NK-92 treated with Interleukin-12 subunit alpha and Interleukin-12 subunit beta, amount 100 ng/mL, for 24 hours (cell line): ENCODE measurements around the gene BIRC7.
"Not testable (repeated sequence)": the region's sequence is repeated elsewhere in the genome, so short reads cannot be mapped to it uniquely, and the experiment has no call there.

ENCODE experiments used
- DNase-seq: peaks from one replicate; lab custom pipeline; 2025; lab: John Stamatoyannopoulos, UW

The BIRC7 gene

DNA sequence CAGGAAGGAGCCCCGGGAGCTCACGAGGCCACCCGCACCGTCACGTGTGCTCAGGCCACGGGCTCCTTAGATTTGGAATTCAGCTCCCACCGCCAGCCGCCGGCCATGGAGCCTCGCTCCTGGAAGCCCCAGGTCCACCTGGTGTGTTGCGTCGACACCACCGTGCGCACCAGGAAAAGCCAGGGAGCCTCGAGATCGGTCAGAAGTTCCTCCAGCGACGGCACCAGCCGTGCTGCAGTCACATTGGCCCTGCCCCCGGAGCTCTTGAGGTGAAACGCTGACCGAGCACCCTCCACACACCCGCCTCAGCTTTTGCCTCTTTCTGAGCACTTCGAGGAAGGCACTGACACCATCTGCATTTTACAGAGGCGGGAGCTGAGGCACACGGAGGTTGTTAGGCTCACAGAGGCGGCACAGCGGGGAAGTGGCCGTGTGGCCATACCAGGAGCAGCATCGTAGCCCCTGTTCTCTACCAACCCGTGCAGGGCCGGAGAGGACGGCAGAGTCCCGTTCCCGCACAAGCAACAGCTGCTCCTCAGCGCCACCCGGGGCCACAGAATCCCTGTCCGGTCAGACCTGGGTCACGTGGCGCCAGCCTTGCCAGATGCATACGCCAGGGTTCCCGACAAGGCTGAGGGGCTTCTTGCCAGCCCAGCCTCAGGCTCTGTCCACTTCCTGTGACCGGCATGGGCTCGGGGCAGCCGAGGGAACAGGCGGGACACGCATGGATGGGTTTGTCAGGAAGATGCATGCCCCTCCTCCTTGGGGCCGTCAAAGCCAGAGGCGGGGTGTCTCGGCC is 11.0 kb downstream of the BIRC7 start:
- DNase-seq = no peak

DNA sequence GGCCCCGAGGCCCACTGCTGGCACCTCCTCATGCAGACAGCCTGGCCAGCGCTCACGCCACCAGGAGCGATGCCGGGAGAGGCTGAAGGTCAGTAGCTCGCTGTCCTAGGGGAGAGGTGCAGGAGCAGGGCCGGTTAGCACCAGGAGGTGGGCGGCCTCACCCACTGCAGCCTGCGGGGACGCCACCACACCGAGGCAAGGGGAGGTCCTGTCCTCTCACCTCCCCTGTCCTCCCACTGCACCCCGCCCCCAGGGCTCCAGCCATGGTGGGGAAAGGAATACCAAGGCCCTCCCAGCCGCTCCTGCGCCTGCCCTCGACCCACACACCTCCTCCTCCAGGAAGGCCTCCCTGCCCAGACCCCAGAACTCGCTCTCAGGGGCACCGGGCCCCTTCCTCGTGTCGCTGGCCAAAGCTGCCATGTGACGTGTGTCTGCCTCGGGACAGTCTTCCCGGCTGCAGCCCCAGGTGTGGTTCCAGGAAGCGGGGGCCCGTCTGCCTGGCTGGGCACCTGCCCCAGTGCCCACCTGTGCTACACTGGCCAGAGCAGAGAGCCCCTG is 12.0 kb downstream of the BIRC7 start:
- DNase-seq = no peak

DNA sequence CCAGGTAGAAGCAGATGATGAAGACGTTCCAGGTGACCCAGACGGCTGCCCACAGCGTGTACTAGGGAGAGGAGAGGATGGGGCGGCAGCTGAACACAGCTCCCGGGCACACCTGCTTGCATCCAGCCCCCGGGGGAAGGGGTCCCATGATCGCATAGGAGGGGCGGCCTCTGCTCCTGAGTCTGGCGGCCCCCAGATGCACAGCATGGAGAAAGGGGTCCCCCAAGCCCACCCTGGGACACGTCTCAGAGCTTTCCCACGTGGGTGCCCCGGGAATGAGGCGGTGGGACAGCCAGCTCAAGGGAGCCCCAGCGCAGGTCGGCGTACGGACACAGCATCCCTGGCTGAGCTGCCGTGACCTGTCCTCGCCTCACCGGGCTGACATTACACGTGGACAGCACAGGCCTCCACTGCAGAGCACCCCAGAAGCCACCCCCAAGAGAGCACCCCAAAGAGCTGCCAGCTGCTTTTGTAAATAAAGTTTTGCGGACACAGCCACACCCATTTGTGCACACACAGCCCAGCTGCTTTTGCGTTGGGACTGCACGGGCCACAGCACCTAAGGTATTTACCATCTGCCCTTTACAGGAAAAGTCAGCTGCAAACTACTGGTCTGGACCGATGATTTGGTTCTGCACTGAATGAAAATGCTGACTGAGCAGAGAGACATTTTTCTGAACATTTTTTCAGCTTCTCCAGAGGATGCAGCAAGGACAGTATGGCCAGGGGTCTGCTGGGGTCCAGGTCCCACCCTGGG is 13.3 kb downstream of the BIRC7 start:
- DNase-seq = no peak

DNA sequence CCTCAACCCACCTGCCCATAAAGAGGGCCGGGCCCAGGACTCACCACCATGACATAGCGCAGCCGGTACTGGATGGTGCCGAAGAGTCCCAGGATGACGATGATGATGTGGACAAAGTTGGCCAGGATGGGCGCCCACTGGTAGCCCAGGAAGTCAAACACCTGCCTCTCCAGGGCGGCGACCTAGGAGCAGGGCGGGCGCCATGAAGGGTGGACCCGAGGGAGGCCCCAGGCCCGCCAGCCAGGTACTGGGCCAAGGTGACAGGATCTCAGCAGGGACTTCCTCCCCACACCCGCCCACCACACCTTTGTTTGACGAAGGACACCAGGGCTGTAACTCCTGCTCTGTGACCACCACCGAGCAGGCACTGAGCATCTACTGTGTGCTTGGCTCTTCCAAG is 14.2 kb downstream of the BIRC7 start:
- DNase-seq = no peak

DNA sequence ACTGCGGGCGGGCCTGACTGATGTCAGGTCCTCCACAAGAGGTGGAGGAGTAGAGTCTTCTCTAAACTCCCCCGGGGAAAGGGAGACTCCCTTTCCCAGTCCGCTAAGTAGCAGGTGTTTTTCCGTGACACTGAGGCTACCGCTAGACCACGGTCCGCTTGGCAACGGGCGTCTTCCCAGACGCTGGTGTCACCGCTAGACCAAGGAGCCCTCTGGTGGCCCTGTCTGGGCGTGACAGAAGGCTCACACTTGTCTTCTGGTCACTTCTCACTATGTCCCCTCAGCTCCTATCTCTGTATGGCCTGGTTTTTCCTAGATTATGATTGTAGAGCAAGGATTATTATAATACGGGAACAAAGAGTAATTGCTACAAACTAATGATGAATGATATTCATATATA is 15.6 kb downstream of the BIRC7 start:
- DNase-seq = not testable (repeated sequence)

DNA sequence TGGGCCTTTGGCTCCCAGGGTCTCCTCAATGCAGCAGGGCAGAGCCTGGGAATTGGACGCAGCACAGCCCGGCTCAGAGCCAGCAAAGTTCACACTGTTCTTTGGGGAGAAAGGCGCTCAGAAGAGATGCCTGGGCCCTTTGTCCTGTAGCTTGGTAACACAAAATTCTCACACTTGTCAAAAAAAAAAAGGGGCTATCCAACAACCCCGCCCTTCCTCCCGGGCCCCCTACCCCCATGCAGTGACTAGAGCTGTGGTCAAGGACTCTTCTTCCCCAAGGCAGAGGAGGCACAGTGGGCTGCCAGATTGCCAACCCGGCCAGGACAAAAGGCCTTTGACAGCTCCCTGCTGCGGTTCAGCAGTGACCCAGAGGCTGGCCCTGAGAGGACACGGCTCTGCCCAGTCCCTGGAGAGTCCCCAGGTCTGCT is 16.6 kb downstream of the BIRC7 start:
- DNase-seq = no peak

DNA sequence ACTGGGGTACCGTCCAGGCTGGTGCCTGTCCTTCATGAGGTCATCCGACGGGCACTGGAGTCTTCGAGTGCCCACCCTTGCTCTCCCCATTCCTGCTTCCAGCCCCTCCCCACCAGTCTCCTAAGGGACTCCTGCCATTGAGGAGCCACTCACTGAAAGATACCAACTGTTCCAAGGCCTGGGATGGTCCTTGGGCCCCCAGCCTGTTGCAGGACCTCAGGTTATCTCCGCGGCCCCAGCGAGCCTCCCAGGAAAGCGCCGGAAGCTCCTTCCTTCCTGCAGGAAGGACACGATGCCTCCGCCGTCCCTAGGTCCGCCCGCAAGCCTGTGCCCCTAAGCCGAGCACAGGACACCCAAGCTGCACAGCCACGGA is 17.3 kb downstream of the BIRC7 start:
- DNase-seq = no peak

DNA sequence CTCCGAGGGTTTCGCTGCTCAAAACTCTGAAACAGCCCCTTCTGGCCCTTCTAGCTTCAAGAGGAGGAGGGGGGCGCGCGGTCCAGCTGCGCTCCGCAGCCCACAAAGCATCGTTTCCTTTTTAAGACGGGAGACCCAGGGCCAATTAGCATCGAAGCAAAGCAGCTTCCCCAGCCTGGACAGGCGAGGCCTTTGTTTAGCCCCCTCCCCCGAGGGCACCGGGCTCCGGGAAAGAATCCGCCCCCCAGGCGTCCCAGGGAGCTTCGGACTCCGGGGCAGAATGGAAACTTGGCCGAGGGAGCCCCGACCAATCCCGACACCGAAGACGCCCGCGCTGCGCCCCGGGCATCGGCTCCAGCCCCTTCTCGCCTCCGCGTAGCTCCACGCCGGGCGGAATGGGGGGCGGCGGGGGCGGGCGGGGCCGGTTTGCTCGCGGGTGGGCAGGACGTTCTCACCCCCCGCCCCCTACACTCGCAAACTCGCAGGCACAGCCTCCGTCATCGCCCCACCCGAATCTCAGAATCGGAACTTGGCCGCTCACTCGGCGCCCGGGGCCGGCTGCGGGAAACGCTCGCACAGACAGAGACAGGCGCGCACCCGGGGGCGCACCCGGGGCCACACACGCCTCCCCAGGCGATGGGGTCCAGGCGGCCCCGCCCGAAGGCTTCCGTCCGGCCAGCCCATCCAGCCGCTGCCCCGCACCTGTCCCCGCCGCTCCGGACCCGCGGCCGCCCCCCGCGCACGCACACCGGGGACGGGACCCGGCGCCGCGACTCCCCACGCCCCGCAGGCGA is 17.9 kb downstream of the BIRC7 start:
- DNase-seq = no peak

DNA sequence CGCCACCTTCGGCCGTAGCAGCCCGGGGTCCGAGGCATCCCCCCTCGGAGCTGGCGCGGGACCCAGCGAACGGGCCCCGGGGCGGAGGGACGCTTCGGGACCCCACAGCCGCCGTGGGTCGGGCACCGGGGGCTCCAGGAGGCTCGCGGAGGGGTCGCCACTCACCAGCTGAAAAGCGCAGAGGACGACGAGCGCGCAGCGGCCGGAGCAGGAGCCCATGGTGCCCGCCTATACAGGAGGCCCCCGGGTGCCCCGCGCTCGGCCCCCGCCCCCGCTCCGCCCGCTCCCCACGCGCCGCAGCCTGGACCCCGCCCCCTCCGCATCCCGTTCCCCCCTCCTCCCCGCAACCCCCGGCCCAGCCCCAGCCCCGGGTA is 18.5 kb downstream of the BIRC7 start, which contains the start of gene NKAIN4:
NKAIN4 (minus strand) TSS at position 232 of the 374 bp plus-strand sequence; CDS start at position 219, 13 bp downstream.
- no peak for DNase-seq

DNA sequence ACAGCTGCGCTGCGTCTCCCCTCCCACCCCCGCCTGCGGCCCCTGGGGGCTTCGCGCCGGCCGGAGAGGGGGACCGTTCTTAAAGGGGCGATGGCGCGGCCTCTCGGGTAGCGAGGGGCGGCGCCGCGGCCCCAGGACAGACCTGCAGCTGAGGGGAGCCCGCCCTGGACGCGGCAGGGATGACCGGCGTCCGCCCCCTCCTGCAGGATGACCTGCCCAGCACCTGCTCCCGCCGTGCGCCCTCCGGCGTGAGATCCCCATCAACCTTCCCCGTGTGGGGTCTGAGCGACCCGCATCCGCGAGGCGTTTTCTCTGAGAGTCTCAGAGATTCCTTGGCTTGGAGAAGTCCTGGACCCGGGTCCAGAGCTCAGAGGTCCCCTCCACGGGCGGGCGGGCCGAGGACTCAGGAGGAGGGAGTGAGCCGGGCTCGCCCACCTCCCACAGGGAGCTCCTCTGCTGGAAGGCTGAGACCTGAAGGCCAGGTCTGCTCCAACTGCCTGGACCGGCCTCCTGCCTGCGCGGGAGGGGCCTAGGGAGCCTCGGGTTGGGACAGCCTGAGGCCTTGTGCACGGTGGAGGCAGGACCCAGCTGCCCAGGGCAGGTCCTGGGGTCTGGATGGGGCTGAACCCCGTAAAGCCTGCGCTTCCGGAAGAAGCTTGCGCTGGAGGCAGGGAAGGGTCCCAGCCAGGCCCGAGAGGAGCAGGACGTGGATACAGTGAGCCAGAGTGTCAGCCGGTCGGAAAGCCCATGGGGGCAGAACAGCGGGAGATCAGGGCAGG is 19.1 kb downstream of the BIRC7 start:
- DNase-seq = no peak

DNA sequence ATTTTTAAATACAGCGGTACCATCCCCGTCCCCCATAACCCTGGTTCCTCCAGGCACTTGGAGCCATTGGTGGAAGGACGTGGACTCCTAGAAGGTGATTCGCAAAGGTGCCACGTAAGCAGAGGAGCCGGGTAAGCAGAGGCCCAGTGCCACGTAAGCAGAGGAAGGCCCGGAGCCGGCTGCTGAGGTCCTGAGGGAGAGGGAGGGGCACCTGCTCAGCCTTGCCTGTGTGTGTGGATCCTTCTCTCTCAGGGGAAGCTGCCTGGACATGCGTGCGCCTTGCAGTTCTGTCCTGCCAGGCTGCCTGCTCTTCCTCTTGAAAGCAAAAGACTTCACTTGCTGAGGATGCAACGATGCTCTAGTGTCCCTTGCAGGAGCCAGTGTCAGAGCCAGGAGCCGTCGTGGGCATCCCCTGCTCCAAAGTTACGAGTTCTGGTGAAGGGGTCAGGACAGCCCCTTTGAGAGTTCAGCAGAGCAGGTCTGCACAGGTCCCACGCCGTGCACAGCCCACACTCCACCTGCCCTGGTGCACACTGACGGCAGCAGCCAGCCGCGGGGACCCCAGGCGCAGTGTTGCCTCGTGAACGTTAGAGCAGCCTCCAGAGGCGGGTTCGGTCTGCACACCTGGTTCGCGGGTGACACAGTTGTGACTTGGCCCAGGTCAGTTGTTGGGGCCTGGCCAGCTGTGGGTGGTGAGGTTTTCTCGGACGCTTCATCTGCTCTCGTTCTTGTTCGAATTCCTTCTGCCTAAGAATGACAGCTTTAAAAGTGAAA is 20.4 kb downstream of the BIRC7 start:
- DNase-seq = no peak

DNA sequence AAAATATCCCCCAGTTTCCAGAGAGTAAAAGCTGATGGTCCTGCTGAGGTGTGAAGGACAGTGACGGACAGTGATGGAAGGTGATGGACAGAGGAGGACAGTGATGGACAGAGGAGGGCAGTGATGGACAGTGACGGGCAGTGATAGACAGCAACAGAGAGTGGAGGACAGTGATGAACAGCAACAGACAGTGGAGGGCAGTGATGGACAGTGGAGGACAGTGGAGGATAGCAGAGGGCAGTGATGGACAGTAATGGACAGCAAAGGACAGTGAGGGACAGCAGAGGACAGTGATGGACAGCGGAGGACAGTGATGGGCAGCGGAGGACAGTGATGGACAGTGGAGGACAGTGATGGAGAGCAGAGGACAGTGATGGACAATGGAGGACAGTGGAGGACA is 21.2 kb downstream of the BIRC7 start:
- no peak for DNase-seq

DNA sequence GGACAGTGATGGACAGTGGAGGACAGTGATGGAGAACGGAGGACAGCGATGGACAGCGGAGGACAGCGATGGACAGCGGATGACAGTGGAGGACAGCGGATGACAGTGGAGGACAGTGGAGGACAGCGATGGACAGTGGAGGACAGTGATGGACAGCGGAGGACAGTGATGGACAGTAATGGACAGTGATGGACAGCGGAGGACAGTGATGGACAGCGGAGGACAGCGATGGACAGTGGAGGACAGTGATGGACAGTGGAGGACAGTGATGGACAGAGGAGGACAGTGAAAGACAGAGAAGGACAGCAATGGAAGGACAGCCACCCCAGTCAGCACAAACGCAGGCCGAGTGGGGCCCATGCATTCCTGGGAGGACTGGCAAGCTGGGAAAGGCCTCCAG is 21.9 kb downstream of the BIRC7 start:
- no peak for DNase-seq

DNA sequence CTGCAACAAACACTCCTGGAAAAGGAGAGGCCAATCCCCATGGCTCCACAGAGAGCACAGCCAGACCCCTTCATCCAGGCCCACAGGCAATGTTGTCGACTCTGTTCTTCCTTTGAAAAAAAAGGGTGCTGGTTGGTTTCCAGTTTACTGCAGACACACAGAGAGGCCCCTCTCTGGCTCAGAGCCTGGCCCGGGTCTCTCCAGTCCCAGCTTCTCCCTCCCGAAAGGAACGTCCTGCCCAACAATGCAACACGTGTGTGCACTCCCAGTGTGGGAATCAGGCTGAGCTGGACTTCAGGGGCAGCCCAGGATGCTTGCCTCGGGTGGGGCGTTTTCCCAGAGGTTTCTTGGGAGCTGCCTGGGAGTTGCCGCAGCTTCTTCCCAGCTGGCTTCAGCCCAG is 23.1 kb downstream of the BIRC7 start:
- DNase-seq = no peak

DNA sequence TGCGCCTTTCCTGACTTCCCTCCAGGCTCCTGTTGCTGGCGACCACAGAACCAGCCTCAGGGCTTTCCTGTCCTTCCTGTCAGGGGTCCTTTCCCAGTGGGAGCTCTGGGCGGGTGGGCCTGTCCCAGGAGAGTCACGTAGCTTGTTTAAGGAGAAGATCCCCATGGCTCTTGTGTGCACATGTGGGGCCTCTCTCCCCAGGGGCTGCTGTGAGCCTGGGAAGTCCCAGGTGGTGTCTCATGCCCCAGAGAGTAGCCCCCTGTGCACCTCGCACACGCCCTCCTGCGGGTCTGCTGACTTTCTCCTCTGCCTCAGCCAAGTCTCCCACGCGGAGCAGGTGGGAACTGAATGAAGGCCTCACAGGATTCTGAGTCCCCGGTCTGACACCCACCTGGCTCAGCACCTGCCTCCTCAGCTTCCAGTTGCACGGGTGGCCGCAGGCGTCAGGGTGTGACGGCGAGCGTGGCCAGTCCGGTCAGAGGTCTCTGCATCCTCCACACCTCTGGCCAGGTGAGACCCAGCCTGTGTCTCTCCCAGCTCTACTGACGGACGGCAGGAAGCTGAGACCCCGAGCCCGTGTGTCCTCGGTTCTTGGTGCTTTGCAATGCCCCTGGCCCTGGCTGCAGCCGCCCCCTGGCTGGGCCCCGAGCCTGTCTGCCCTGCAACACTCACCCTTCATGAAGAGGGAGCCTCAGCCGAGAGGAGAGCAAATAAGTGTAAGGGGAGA is 24.2 kb downstream of the BIRC7 start:
- DNase-seq = no peak

DNA sequence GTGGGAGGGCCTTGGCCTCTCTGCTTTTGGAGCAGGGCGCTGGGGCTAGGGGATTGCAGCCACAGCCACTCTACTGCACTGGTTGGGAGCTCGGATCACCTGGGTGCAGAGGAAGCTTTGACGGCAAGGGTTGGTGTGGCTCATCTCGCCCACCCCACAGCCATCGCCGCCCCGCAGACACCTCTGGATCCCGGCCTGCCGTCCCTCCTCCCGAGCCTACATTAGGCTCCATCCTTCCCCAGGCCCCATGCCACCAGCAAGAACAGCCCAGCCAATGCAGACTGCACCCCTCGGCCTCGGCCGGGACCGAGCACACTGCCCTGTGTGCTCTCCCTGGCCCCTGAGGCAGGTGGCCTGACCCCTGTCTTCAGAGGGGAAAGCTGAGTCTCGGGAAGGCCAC is 24.8 kb downstream of the BIRC7 start:
- no peak for DNase-seq

DNA sequence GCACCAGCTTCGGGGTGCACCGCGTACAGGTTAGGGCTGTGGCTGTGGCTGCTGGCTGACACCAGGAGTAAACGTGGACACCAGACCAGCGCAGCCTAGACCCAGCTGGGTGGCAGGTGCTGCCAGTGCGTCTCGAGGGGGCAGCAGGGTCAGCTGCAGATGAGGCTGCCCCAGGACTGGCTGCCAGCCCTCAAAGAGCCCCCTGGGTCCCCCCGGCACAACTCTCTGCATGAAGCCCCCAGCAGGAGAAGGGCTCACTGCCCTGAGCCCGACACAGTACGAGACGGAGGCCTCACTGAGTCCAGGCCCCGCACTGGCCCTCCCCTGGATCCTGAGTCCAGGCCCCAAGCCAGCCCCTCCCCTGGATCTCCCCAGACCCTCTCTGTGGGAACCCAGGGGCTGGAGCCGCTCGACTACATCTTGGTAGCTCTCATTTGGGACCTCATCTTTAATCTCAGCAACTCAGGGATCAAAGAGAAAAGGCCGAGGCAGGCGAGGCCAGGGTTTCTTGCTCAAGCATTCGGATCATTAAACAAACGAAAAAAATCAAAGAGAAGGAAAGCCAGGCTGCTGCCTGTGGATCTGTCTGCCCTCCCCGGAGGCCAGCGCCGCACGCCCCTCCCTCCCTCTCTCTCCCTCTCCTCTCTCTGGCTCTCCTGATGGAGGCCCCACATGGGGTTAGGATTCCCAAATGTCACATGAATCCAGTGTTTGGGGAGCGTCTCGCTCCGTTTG is 25.5 kb downstream of the BIRC7 start:
- no peak for DNase-seq

DNA sequence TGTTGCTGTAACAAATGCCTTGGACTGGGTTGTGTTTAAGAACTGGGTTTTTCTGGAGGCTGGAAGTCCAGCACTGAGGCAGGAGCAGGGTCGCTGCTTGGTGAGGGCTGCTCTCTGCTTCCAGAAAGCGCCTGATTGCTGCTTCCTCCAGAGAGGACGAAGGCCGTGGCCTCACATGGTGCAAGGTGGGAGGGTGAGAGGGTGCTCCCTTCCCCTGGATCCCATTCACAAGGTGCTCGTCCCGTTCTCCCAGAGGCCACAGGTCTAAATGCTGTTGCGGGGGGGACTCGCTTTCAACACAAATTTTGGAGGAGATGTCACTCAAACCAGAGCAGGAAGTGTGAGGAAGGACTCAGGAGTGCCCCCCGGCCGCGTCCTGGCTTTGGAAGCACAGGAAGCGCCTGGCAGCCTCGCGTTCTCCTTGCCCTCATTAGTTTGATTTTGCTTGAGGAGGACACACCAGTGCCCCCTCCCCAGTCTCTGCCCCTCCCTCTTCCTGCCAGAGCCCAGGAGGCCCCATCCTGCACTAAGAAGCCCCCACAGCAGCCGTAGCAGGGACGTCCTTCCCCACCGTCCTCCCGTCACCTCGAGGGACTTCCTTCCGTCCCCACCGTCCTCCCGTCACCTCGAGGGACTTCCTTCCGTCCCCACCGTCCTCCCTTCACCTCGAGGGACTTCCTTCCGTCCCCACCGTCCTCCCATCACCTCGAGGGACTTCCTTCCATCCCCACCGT is 26.3 kb downstream of the BIRC7 start:
- no peak for DNase-seq

DNA sequence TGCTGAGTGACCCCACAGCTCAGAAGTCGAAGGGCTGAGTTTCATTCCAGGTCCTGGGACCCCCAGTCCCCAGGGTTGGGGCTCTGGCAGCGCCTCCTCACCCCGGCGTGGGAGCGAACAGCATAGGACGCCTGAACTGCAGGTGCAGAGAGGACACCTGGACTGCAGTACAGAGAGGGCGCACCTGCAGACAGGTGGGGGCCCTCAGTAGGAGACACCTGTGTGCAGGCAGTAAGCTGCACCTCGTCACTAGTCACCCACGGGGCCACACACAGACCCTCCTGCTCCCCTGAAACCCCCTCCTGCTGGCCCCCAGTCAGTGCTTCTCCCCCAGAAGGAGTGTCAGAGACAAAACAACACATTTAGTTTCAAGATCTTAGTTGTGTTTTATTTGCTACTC is 27.1 kb downstream of the BIRC7 start:
- DNase-seq = no peak
